C4-2B (cell line): Measurements from ENCODE around the gene MICAL2.

Experiments used
- CTCF ChIP-seq: fragments of 450-650 bp; conservative IDR thresholded peaks from 2 replicates; pipeline ENCODE4 v1.5.1; 2017; ENCODE audit warnings: mild to moderate bottlenecking
- ZFX ChIP-seq: fragments of 450-650 bp; IDR thresholded peaks from 2 replicates; pipeline ENCODE4 v1.6.1; 2017

DNA sequence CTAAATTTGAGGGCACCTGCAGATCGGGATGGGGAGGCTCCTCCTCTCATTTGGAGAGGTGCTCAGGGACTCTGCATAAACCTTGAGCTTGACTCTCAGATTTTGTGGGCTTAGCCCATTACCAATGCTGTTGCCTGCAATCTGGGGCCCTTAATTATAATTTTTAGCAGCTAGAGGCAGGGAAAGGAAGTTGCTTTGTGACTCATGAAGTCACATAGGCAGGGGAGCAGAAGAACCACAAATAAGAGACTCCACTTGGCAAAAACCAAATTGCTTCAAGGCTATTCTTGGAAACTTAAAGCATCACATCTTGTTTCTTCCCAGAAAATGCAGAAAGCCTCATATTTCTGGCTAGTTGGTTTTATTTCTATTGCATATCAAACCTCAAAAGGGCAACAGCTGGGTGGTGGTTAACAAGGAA lies 46.9 kb downstream of the MICAL2 start:
- TF ChIP-seq CTCF (no peak), ZFX (no peak)
